SJCRH30 (cell line): ENCODE data around the gene BICD1. TPM values are rescaled to one million over a fixed set of nuclear protein-coding genes. Genes with fewer than 3 reads are reported as not detected.
"Not testable (repeated sequence)": the region's sequence is repeated elsewhere in the genome, so short reads cannot be mapped to it uniquely, and the experiment has no call there.

ENCODE experiments used
- DNase-seq, 2 experiments: peaks; one replicate each; pipeline ENCODE4 v3.0.0-alpha.2; 2015 to 2020
- H3K27ac ChIP-seq: fragments of 250-450 bp; sonication (Bioruptor Pico); 2 replicates; pipeline ENCODE4 v1.5.1; 2020; ENCODE audit warnings: mild to moderate bottlenecking, moderate library complexity
- H3K27me3 ChIP-seq: fragments of 250-450 bp; sonication (Bioruptor Pico); 2 replicates; pipeline ENCODE4 v1.5.1; 2020; ENCODE audit warnings: mild to moderate bottlenecking, moderate library complexity
- H3K36me3 ChIP-seq: fragments of 250-450 bp; sonication (Bioruptor Pico); 2 replicates; pipeline ENCODE4 v1.5.1; 2020; ENCODE audit warnings: mild to moderate bottlenecking, moderate library complexity
- H3K4me1 ChIP-seq: fragments of 250-450 bp; sonication (Bioruptor Pico); 2 replicates; pipeline ENCODE4 v1.5.1; 2020; ENCODE audit warnings: mild to moderate bottlenecking, moderate library complexity
- H3K4me3 ChIP-seq: fragments of 250-450 bp; sonication (Bioruptor Pico); 2 replicates; pipeline ENCODE4 v1.5.1; 2020; ENCODE audit warnings: mild to moderate bottlenecking, moderate library complexity
- H3K9me3 ChIP-seq: fragments of 250-450 bp; sonication (Bioruptor Pico); replicated peaks from 2 replicates; pipeline ENCODE4 v1.5.1; 2020; ENCODE audit warnings: mild to moderate bottlenecking, moderate library complexity
- total RNA-seq: library from RNA; depleted of rRNA; stranded (reverse); fragments of >200 nt; shearing (Covaris generic); gene quantifications from 2 replicates; pipeline ENCODE4 v1.2.3, GENCODE V29; 2014

BICD1 gene
- total RNA-seq, 1 experiment from 2014 or later: 10.8 TPM

- Histone ChIP-seq H3K4me3 (no peak overlapping the region), H3K27me3 (no peaks in the 10 kb centered on the region), H3K4me1 (peaks cover 1% of the 10 kb centered on the region; the same call in 1 of the 2 replicates), H3K9me3 (no peaks in the 10 kb centered on the region), H3K27ac (no peak overlapping the region), H3K36me3 (no peaks in the 10 kb centered on the region)
- no peak for DNase-seq
Measured at GRCh38 chr12:32178341-32179010, 71.8 kb downstream of the BICD1 start.

DNA sequence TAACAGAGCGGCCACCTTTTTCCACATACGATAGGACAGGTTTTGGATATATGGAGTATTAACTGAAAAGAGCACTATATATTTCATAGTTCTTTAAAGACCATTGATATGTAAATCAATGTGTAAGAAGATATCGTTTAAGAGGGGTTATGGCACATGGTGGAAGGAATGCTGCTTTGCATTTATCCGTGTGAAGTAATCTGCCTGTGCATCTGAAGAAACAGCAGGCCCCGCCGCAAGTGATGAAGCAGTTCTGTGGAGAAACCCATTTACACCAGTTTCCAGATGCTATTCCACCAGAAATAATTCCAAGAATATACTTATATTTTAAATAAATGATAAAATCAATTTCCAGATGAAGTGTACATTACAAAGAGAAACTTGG, 72.4 kb downstream of the BICD1 start:
- no peak overlapping the region for H3K27ac ChIP-seq
- H3K36me3 ChIP-seq: no peaks in the 10 kb centered on the region

GRCh38 chr12:32181498-32182175, 75.0 kb downstream of the BICD1 start:
- no peak for DNase-seq
- Histone ChIP-seq H3K36me3 (no peaks in the 10 kb centered on the region), H3K27ac (no peak overlapping the region), H3K4me1 (peaks cover 8% of the 10 kb centered on the region), H3K4me3 (no peak overlapping the region), H3K27me3 (no peaks in the 10 kb centered on the region), H3K9me3 (no peaks in the 10 kb centered on the region)

More for the DNA sequence above, 72.4 kb downstream of the BICD1 start:
- Histone ChIP-seq H3K4me3 (no peak overlapping the region), H3K4me1 (peaks cover 7% of the 10 kb centered on the region), H3K27me3 (no peaks in the 10 kb centered on the region), H3K9me3 (no peaks in the 10 kb centered on the region)
- DNase-seq: no peak

DNA sequence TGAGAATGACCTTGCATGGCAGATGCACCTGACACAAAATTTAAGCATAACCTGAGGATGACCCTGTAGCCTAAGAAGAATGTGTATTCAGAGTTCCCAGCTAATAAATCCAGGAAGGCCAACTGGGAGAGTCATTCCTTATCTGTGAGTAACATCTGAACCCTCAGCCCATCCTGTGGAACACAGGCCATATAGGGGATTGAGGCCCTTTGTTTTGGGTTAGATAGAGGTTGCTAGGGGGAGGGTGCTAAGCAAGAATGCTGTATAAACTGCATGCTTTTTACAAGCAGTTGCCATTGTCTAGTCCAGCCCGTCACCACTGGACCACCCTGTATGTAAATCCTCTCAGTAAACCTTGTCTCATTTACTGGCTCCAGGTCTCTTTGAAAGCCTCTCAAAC, 77.0 kb downstream of the BICD1 start:
- no peaks in the 10 kb centered on the region for H3K9me3 ChIP-seq
- no peak overlapping the region for H3K4me3 ChIP-seq
- no peaks in the 10 kb centered on the region for H3K27me3 ChIP-seq
- no peaks in the 10 kb centered on the region for H3K36me3 ChIP-seq
- peak overlapping the region; percentile 68 for H3K27ac ChIP-seq
- DNase-seq: peak; percentile 76 to 78
- H3K4me1 ChIP-seq: peaks cover 8% of the 10 kb centered on the region

- not testable (repeated sequence) for H3K27ac ChIP-seq, DNase-seq, H3K4me1 ChIP-seq, H3K9me3 ChIP-seq, H3K36me3 ChIP-seq, H3K4me3 ChIP-seq, H3K27me3 ChIP-seq
Measured at GRCh38 chr12:32187127-32187526, 80.5 kb downstream of the BICD1 start.

DNA sequence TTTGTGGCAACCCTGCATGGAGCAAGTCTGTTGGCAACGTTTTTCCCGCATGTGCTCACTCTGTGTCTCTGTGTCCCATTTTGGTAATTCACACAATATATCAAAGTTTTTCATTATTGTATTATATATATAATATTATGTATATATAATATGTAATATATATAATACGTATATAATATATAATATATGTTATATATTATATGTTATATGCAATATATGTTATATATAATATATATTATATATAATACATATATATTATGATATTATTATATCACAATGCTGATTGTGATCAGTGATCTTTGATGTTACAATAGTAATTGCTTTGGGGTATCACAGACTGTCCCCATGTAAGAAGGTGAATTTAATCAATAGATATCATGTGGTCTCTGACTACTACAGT, 84.8 kb downstream of the BICD1 start:
- H3K4me1 ChIP-seq: no peaks in the 10 kb centered on the region
- H3K27ac ChIP-seq: no peak overlapping the region
- DNase-seq: no peak
- H3K36me3 ChIP-seq: no peaks in the 10 kb centered on the region
- peaks cover 5% of the 10 kb centered on the region for H3K9me3 ChIP-seq
- no peaks in the 10 kb centered on the region for H3K27me3 ChIP-seq
- H3K4me3 ChIP-seq: no peak overlapping the region

GRCh38 chr12:32196250-32197198, 89.9 kb downstream of the BICD1 start:
- Histone ChIP-seq H3K27me3 (no peaks in the 10 kb centered on the region), H3K4me1 (no peaks in the 10 kb centered on the region), H3K27ac (no peak overlapping the region), H3K4me3 (no peak overlapping the region), H3K36me3 (no peaks in the 10 kb centered on the region), H3K9me3 (peaks cover 5% of the 10 kb centered on the region)
- DNase-seq: no peak

GRCh38 chr12:32197421-32197820, 90.8 kb downstream of the BICD1 start:
- DNase-seq: no peak
- H3K9me3 ChIP-seq: peaks cover 5% of the 10 kb centered on the region
- no peak overlapping the region for H3K27ac ChIP-seq
- no peaks in the 10 kb centered on the region for H3K36me3 ChIP-seq
- H3K4me3 ChIP-seq: no peak overlapping the region
- H3K4me1 ChIP-seq: no peaks in the 10 kb centered on the region
- H3K27me3 ChIP-seq: no peaks in the 10 kb centered on the region

DNA sequence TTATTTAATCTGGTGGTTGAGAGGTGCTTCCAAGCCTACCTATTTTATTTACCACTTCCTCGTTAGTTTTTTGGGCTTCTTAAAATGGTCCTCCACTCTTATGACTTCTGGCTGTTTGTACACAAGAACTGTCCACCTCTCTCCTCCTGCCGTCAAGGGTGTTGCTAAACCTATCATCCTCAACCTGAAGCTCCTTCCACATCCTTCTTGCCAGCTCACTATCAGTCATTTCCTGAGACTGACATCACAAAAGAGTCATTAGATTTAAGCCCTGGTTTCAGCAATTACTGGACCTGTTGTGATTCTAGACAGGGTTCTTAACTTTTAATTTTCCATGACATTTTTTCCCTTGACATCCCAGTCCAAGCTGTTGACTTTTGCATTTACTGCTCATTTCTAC, 91.9 kb downstream of the BICD1 start:
- no peaks in the 10 kb centered on the region for H3K27me3 ChIP-seq
- no peak for DNase-seq
- H3K36me3 ChIP-seq: no peaks in the 10 kb centered on the region
- H3K9me3 ChIP-seq: peaks cover 7% of the 10 kb centered on the region
- no peak overlapping the region for H3K4me3 ChIP-seq
- H3K4me1 ChIP-seq: no peaks in the 10 kb centered on the region
- no peak overlapping the region for H3K27ac ChIP-seq

DNA sequence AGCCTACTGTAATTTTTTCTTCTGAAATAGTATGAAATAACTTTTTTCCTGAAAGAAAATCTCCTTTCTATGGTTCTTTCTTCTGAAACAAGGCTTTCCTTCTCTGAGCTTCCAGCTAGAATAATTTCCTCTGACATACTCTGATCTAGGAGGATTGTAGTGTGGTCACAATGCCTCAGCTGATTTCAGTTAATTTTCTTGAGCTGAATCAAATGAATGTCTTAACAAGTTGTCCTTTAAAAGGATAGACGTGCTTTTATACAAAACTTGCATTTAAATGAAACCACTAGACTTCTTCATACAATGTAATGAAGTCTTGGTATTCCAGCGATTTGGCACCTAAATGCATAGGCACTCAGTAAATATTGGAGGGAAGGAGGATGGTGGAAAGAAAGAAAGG, 94.4 kb downstream of the BICD1 start:
- H3K27ac ChIP-seq: no peak overlapping the region

DNA sequence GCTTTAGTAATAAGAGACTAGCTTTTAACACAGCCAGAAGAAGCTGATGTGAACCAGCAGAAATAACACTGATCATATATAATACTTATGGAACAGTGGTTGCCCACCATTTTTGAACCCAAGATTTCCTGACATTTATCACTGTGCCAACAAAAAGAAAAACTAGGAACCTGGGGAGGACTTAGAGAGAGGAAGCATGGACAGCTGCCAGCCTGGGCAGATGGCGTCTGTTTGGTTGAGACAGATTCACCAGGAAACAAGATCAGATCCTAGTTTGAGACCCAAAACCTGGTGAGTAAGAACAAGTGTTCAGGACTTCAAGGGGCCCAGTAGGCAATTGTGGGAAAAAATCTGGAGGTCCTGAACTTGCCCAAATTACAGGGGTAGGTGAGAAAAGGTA, 95.3 kb downstream of the BICD1 start:
- Histone ChIP-seq H3K27ac (no peak overlapping the region), H3K36me3 (no peaks in the 10 kb centered on the region), H3K4me1 (no peaks in the 10 kb centered on the region), H3K27me3 (no peaks in the 10 kb centered on the region), H3K4me3 (no peak overlapping the region), H3K9me3 (0 out of 2 replicates have a peak, but pooled peaks cover 2% of the 10 kb centered on the region)
- DNase-seq: peak in 1 of 2 experiments; percentile 20

More for the DNA sequence above, 94.4 kb downstream of the BICD1 start:
- no peaks in the 10 kb centered on the region for H3K4me1 ChIP-seq
- 0 out of 2 replicates have a peak, but pooled peaks cover 2% of the 10 kb centered on the region for H3K9me3 ChIP-seq
- DNase-seq: no peak
- no peak overlapping the region for H3K4me3 ChIP-seq
- no peaks in the 10 kb centered on the region for H3K27me3 ChIP-seq
- H3K36me3 ChIP-seq: no peaks in the 10 kb centered on the region

- Histone ChIP-seq H3K36me3 (no peaks in the 10 kb centered on the region), H3K27me3 (no peaks in the 10 kb centered on the region)
Measured at GRCh38 chr12:32205731-32206130, 99.1 kb downstream of the BICD1 start.

DNA sequence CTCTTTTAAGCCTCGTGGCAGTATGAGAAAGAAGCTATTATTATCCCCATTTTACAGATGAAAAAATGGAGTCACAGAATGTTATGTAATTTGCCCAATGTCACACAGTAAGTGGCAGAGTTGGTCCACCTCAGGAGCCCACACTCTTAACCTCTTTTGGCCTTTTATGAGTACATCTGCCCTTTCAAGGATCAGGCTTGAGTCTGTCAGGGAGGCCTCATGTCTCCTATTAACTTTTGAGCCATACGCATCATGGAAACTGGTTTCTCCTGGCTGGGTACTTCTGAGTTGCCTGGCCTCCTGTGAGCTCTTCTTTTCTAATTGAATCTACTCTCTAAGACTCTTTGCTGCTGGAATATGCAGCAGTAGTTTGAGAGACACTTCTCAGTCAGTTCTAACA, 101.7 kb downstream of the BICD1 start:
- Histone ChIP-seq H3K36me3 (no peaks in the 10 kb centered on the region), H3K4me1 (peaks cover 14% of the 10 kb centered on the region), H3K9me3 (no peaks in the 10 kb centered on the region), H3K27ac (no peak overlapping the region), H3K4me3 (no peak overlapping the region), H3K27me3 (no peaks in the 10 kb centered on the region)
- DNase-seq: no peak

More at GRCh38 chr12:32205731-32206130, 99.1 kb downstream of the BICD1 start:
- no peaks in the 10 kb centered on the region for H3K4me1 ChIP-seq
- 0 out of 2 replicates have a peak, but pooled peaks cover 2% of the 10 kb centered on the region for H3K9me3 ChIP-seq
- H3K27ac ChIP-seq: no peak overlapping the region
- DNase-seq: no peak
- no peak overlapping the region for H3K4me3 ChIP-seq

- Histone ChIP-seq H3K4me3 (no peak overlapping the region), H3K4me1 (peaks cover 14% of the 10 kb centered on the region), H3K27ac (peak overlapping the region; percentile 64; the same call in 1 of the 2 replicates), H3K27me3 (no peaks in the 10 kb centered on the region), H3K9me3 (no peaks in the 10 kb centered on the region), H3K36me3 (no peaks in the 10 kb centered on the region)
- no peak for DNase-seq
Measured at GRCh38 chr12:32211066-32211899, 104.6 kb downstream of the BICD1 start.
